ENCODE measurements around the gene DBN1. TPM values are rescaled to one million over a fixed set of nuclear protein-coding genes. Genes with fewer than 3 reads are reported as not detected.

Gene DBN1
- total RNA-seq, result 10 to 100 TPM; 12.1 to 61.8 (median 17.2) TPM
- long read RNA-seq, donor 1, transcript DBN1-203 (15 exons, 2,701 nt), result minor isoform, 30 of 256 reads
- long read RNA-seq, donor 1, transcript DBN1-202 (14 exons, 2,995 nt), result major isoform, 105 of 256 reads
- long read RNA-seq, donor 1, partial matches to known transcripts, result 53 of 256 reads
- long read RNA-seq, donor 1, other reads (novel, unspliced or antisense), result 68 of 256 reads
- long read RNA-seq, donor 2, transcript DBN1-202 (14 exons, 2,995 nt), result major isoform, 9 of 11 reads
- long read RNA-seq, donor 2, partial matches to known transcripts, result 1 of 11 reads
- long read RNA-seq, donor 2, other reads (novel, unspliced or antisense), result 1 of 11 reads

DNA sequence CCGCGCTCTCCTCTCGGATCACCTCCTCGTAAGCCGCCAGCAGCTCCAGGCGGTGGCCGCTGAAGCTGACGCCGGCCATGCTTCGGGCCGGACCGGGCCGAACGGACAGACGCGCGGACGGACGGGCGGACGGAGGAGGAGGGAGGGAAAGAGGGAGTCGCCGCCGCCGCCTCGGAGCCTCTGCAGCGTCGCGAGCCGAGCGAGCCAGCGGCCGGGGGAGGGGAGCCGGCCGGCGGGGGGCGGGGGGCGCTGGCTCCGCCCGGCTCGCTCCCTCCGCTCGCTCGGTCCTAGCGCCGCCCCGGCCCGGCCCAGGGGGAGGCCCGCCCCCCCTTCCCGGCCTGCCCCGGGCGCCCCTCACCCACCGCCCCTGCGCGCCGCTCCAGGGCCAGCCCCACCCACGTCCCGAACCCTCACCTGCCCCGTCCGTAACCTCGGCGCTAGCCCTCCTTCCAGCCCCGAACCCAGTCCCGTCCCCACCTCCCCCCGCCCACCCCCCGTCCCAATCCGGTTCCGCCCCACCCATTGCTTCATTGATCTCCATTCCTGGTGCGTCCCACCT lies at the start of gene DBN1:
DBN1 (minus strand) TSS at position 192 of the 559 bp plus-strand sequence; CDS start at position 79, 113 bp downstream.
- TF ChIP-seq, protein P1, sequence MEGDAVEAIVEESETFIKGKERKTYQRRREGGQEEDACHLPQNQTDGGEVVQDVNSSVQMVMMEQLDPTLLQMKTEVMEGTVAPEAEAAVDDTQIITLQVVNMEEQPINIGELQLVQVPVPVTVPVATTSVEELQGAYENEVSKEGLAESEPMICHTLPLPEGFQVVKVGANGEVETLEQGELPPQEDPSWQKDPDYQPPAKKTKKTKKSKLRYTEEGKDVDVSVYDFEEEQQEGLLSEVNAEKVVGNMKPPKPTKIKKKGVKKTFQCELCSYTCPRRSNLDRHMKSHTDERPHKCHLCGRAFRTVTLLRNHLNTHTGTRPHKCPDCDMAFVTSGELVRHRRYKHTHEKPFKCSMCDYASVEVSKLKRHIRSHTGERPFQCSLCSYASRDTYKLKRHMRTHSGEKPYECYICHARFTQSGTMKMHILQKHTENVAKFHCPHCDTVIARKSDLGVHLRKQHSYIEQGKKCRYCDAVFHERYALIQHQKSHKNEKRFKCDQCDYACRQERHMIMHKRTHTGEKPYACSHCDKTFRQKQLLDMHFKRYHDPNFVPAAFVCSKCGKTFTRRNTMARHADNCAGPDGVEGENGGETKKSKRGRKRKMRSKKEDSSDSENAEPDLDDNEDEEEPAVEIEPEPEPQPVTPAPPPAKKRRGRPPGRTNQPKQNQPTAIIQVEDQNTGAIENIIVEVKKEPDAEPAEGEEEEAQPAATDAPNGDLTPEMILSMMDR (IDR thresholded peaks at IDR 0.05), result no peak
- peak; percentile 59 for ATAC-seq
- intact Hi-C loops (cut with DNase I, micrococcal nuclease), result no loop called here
- H3K4me3 ChIP-seq, result peak within 1 kb of the TSS; percentile 28
- peaks cover 10% of the 10 kb centered on the region for H3K4me1 ChIP-seq (ENCODE audit: low read depth)
- peak in 2 of 3 donors; percentile 54 to 57 for DNase-seq
- no peaks in the 10 kb centered on the region for H3K9me3 ChIP-seq
- no peaks in the 10 kb centered on the region for H3K36me3 ChIP-seq (ENCODE audit: low read depth)

- TF ChIP-seq, protein P1 (IDR thresholded peaks at IDR 0.05), result no peak
Measured at GRCh38 chr5:177520916-177521513, 47.6 kb upstream of the DBN1 start.

DNA sequence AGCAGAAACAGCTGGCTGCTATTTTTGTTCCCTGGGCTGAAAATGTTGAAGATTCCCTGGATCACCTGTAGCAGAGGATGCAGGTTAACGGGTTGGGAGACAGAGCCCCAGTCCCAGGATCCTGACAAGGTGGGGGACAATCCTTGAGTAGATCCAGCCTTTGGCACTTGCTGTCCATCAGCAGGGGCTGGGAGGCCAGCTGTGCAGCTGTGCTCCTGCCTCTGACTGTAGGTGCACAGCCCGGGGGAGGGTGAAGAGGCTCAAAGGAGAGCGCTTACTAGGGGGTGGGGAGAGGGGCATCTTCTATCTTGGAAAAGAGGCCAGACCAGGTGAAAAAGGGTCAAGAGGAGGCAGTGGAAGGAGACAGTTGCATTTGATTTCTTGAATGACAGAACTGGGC lies 46.8 kb upstream of the DBN1 start:
- peaks cover 11% of the 10 kb centered on the region for H3K4me1 ChIP-seq (ENCODE audit: low read depth)
- no peak overlapping the region for H3K4me3 ChIP-seq
- intact Hi-C loops (cut with DNase I, micrococcal nuclease), result no loop called here
- TF ChIP-seq, protein P1 (IDR thresholded peaks at IDR 0.05), result no peak
- DNase-seq (no peak), ATAC-seq (no peak)
- no peaks in the 10 kb centered on the region for H3K9me3 ChIP-seq
- peaks cover 4% of the 10 kb centered on the region for H3K36me3 ChIP-seq (ENCODE audit: low read depth)

More at GRCh38 chr5:177520916-177521513, 47.6 kb upstream of the DBN1 start:
- DNase-seq, result peak in 1 of 3 donors; percentile 31
- H3K9me3 ChIP-seq, result no peaks in the 10 kb centered on the region
- H3K36me3 ChIP-seq (ENCODE audit: low read depth), result peaks cover 4% of the 10 kb centered on the region
- no peak for ATAC-seq
- intact Hi-C loops (cut with DNase I, micrococcal nuclease), result no loop called here
- no peak overlapping the region for H3K4me3 ChIP-seq
- peaks cover 7% of the 10 kb centered on the region for H3K4me1 ChIP-seq (ENCODE audit: low read depth)

DNA sequence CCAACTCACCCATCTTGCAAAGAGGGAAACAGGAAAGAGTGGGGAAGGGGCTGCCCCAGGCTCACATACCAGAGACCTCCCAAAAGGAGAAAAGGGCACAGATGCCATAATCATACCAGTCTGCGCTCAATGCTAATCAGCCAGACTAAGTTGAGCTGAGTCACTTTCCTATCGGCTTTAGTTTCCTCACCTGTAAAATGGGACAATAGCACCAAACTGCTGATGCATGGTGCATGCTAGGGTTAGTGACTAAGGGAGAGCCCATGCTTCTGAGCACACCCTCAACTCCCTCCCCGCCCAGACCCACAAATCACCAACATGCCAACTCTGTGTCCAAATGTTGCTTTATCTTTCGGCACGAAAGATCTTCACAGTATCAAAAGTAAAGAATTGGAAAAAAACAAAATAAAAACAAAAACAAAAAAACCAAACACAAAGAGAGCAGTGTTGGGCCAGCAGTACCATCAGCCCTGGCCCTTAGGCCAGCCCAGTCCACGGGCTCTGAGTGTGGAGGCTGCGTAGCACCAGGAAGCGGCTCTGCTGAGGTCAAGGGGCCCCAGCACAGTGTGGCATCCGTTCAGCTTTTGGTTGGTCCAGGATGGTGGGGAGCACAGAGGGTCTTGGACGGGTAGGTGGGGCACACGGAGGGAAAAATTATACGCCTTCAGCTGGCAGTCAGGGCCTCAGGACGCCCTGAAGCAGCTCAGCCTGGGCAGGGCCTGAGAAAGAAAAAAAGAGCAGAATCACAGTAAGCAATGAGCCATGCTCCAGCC lies 46.2 kb upstream of the DBN1 start:
- intact Hi-C loops (cut with DNase I, micrococcal nuclease), result no loop called here
- ATAC-seq (no peak), DNase-seq (no peak)
- H3K9me3 ChIP-seq, result no peaks in the 10 kb centered on the region
- H3K4me3 ChIP-seq, result no peak overlapping the region
- TF ChIP-seq, protein P1 (IDR thresholded peaks at IDR 0.05), result no peak
- H3K4me1 ChIP-seq (ENCODE audit: low read depth), result peaks cover 11% of the 10 kb centered on the region
- peaks cover 4% of the 10 kb centered on the region for H3K36me3 ChIP-seq (ENCODE audit: low read depth)
